Measurements from ENCODE around the gene NFASC. TPM values are rescaled to one million over a fixed set of nuclear protein-coding genes. Genes with fewer than 3 reads are reported as not detected.
A peak's percentile ranks its signal among the peaks of the same experiment; 100 is the strongest.

The NFASC gene
- total RNA-seq, 4 donors from 2014 or later, result 10.3 to 18.4 (median 10.9) TPM

GRCh38 chr1:204975021-204975420 lies 104.4 kb downstream of the NFASC start:
- TF ChIP-seq, protein P1, sequence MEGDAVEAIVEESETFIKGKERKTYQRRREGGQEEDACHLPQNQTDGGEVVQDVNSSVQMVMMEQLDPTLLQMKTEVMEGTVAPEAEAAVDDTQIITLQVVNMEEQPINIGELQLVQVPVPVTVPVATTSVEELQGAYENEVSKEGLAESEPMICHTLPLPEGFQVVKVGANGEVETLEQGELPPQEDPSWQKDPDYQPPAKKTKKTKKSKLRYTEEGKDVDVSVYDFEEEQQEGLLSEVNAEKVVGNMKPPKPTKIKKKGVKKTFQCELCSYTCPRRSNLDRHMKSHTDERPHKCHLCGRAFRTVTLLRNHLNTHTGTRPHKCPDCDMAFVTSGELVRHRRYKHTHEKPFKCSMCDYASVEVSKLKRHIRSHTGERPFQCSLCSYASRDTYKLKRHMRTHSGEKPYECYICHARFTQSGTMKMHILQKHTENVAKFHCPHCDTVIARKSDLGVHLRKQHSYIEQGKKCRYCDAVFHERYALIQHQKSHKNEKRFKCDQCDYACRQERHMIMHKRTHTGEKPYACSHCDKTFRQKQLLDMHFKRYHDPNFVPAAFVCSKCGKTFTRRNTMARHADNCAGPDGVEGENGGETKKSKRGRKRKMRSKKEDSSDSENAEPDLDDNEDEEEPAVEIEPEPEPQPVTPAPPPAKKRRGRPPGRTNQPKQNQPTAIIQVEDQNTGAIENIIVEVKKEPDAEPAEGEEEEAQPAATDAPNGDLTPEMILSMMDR (IDR thresholded peaks at IDR 0.05), result no peak
- no peak for ATAC-seq (ENCODE audit: low FRiP score)
- no peak for DNase-seq (ENCODE audit: low spot score)

- ATAC-seq (ENCODE audit: low FRiP score), result peak; percentile 56
- TF ChIP-seq, protein P1 (IDR thresholded peaks at IDR 0.05), result peak in 1 of 3 donors; percentile 37
- DNase-seq (ENCODE audit: low spot score), result peak; percentile 39
Measured at GRCh38 chr1:204975568-204976235, 105.0 kb downstream of the NFASC start.

GRCh38 chr1:204976646-204977045 lies 106.0 kb downstream of the NFASC start:
- no peak for ATAC-seq (ENCODE audit: low FRiP score)
- TF ChIP-seq, protein P1 (IDR thresholded peaks at IDR 0.05), result no peak
- no peak for DNase-seq (ENCODE audit: low spot score)

DNA sequence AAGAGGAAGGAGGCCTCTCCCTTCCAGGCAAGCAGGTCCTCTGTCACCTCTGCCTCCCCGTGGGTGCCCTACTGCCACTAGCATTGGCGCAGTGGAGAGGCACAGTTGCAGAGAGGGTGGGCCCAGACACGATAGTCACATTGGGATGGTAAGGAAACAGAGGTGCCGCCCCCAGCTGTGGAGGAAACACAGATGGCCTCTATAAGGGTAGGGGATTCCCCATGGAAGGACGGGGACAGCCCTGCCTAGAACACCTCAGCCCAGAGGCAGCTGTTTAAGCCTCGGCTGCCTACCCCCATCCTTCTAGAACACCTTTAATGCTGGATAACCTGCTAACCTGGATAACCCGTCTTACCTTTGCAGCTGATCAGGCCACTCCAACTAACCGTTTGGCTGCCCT lies 106.7 kb downstream of the NFASC start:
- ATAC-seq (ENCODE audit: low FRiP score), result no peak
- TF ChIP-seq, protein P1 (IDR thresholded peaks at IDR 0.05), result no peak
- DNase-seq (ENCODE audit: low spot score), result no peak

DNA sequence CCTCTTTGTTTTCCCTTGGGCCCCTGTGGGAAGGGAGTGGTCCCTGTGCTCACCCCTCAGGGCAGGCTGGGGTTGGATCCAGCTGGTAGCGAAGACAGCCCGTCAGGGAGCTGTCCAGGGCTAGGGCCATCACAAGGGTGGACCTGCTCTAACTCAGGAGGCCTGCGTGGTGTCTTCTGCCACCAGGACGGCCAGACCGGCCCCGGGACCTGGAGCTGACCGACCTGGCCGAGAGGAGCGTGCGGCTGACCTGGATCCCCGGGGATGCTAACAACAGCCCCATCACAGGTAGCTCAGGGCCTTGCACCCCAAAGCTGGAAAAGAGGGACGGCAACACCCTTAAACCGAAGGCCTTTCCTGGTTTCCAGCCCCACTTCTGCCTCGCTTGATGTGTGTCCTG lies 108.1 kb downstream of the NFASC start:
- ATAC-seq (ENCODE audit: low FRiP score), result no peak
- TF ChIP-seq, protein P1 (IDR thresholded peaks at IDR 0.05), result no peak
- no peak for DNase-seq (ENCODE audit: low spot score)

GRCh38 chr1:204979306-204979705 lies 108.6 kb downstream of the NFASC start:
- TF ChIP-seq, protein P1 (IDR thresholded peaks at IDR 0.05), result no peak
- ATAC-seq (ENCODE audit: low FRiP score) (no peak), DNase-seq (ENCODE audit: low spot score) (no peak)
